Jurkat, Clone E6-1 (cell line): ENCODE measurements around the gene TRIM49. TPM values are rescaled to one million over a fixed set of nuclear protein-coding genes. Genes with fewer than 3 reads are reported as not detected.
"Not testable (repeated sequence)": the region's sequence is repeated elsewhere in the genome, so short reads cannot be mapped to it uniquely, and the experiment has no call there.

Experiments
- DNase-seq: peaks from one replicate; pipeline ENCODE4 v3.0.0-alpha.2; 2011; ENCODE audit warnings: low read depth, low spot score
- H3K4me3 ChIP-seq: 2 replicates; pipeline ENCODE4 v1.5.1; 2011; ENCODE audit warnings: mild to moderate bottlenecking, low read length, control low read depth, moderate library complexity
- polyA plus RNA-seq: library from polyadenylated mRNA; unstranded; fragments of >200 nt; gene quantifications from one replicate; pipeline ENCODE4 v1.2.1, GENCODE V29; 2012; ENCODE audit warnings: missing spikeins; ENCODE audit not compliant: insufficient read length, insufficient read depth

The TRIM49 gene, protein sequence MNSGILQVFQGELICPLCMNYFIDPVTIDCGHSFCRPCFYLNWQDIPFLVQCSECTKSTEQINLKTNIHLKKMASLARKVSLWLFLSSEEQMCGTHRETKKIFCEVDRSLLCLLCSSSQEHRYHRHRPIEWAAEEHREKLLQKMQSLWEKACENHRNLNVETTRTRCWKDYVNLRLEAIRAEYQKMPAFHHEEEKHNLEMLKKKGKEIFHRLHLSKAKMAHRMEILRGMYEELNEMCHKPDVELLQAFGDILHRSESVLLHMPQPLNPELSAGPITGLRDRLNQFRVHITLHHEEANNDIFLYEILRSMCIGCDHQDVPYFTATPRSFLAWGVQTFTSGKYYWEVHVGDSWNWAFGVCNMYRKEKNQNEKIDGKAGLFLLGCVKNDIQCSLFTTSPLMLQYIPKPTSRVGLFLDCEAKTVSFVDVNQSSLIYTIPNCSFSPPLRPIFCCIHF
- polyA plus RNA-seq: not detected

DNA sequence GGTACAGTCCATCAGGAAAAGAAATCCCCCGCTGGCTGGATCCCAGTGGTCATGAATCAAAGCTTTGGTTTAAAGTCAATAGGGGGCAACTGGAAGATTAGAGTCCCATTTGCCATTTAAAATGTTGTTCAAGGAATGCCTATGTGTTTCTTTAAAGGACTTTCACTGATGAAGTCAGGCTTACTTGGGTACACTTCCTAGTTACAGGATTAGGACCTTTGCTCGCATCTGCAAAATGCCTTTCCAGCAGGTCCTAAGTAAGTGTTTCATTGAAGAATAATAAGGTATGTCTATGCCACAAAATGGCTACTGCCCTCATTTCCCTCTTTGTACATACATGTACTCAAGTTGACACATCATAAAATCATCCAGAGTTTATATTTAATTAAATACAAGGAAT is at the start of gene TRIM49:
TRIM49 (minus strand) TSS at position 101 of the 400 bp plus-strand sequence. CDS start 4,106 bp downstream, outside the sequence.
- not testable (repeated sequence) for H3K4me3 ChIP-seq, DNase-seq

DNA sequence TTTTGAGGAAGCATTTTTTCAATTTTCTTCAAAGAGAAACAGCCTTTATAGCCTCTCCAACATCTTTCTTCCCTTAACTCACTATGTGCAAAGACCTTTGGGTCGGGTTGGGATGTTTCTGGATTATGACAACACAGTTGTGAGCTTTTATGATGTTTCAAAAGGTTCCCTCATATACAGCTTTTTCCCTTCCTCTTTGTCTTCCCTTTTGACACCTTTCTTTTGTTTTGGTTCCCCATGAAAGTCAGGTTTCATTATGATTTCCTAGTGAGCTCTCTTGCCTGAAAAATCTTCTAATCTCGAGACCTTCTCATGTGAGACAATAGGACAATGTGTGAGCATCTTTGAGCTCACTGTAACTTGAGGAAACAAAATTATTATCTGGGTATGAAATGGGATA is 18.3 kb upstream of the TRIM49 start:
- H3K4me3 ChIP-seq, DNase-seq: not testable (repeated sequence)

DNA sequence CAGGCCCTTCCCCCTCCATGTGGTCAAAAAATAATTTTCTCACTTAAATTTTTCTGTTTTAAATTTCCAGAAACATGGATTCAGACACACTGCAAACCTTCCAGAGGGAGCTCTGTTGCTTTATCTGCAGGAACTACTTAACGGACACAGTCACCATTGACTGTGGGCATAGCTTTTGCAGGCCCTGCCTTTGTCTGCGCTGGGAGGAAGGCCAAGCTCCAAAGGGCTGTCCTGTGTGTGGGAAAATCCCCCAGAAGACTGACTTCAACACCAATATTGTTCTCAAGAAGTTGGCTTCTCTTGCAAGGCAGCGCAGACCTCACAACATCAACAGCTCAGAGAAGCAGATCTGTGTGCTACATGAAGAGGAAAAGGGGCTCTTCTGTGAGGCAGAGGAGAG is 11.6 kb upstream of the TRIM49 start:
- H3K4me3 ChIP-seq, DNase-seq: not testable (repeated sequence)

DNA sequence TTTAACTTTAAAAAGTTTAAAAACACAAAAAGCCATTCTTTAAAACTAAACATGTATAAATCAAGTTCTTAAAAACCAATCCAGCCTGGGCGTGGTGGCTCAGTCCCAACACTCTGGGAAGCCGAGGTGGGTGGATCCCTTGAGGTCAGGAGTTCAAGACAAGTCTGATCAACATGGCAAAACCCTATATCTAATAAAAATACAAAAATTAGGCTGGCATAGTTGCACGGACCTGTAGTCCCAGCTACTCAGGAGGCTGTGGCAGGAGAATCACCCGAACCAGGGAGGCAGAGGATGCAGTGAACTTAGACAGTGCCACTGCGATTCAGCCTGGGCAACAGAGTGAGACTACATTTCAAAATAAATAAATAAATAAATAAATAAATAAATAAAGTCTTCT is 5.2 kb upstream of the TRIM49 start:
- DNase-seq, H3K4me3 ChIP-seq: not testable (repeated sequence)

DNA sequence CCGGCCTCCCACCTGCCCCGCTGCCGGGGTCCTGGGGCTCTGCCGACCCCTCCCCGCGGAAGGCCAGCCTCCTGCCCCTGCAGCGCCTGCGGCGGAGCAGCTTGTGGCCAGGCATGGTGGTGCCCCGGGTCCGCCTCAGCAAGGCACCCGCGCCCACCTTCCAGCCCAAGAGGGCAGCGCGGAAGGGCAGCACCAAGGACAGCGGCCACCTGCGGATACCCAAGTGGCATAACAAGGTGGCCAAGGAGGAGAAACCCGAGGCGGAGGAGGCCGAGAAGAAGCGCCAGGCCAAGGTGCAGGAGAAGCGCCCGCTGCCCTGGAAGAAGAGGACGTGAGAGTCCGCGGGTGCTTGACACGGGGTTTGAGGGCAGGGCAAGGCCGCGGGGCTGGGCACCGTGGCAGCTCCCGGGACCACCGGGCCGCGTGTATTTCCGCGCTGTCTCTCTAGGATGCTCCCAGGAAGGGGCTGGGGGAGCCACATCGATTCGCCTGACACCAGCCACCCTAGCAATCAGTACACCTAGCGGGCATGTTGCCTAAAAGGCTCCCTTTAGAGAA is 20.8 kb downstream of the TRIM49 start:
- H3K4me3 ChIP-seq, DNase-seq: not testable (repeated sequence)

DNA sequence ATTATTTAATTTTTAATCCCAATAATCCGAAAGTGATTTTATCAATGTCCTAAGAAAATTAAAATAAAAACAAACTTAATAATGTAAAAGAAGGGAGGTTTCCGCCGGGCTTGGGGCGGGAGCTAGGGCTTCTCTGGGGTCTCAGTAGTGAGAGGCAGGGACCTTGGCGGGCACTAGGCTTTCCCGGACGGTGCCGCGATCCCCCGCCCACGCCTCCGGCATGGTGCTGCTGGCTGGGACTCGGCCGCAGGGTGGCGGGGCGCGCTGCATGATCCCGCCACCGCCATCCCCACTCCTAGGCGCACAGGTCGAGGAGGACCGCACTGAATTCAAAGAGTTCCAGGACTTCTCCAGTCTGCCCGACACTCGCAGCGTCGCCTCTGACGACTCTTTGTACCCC is 22.6 kb downstream of the TRIM49 start:
- not testable (repeated sequence) for H3K4me3 ChIP-seq, DNase-seq

DNA sequence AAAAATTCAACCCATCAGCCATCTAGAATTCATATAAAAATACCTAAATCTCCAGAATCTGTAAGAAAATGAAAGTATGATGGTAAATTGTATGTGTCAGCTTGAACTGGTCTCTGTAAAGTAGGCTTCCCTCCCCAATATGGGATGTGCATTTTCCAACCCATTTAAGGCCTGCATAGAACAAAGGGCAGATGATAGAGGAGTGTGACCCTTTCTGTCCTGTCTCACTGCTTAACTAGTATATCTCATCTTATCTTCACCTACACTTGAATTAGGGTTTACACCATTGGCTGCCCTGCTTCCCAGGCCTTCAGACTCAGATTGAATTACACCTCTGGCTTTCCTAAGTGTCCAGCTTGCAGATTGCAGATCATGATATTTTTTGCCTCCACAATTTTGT is 57.6 kb downstream of the TRIM49 start:
- H3K4me3 ChIP-seq: not testable (repeated sequence)

More for the DNA sequence above, 57.6 kb downstream of the TRIM49 start:
- not testable (repeated sequence) for DNase-seq
